OCI-LY1 (cell line): Measurements from ENCODE around the gene LINC01488.

ENCODE experiments used
- H2AFZ ChIP-seq: fragments of 200-600 bp; sonication (generic), shearing (Covaris generic); 2 replicates; pipeline ENCODE4 v1.6.0; 2014; ENCODE audit warnings: antibody characterized with exemption, mild to moderate bottlenecking, low read length
- H3F3A ChIP-seq: fragments of 200-600 bp; sonication (generic), shearing (Covaris generic); 2 replicates; pipeline ENCODE4 v1.6.0; 2014; ENCODE audit warnings: mild to moderate bottlenecking, antibody characterized with exemption, low read length, moderate library complexity; ENCODE audit not compliant: insufficient read depth
- H3K27ac ChIP-seq: fragments of 200-600 bp; sonication (generic); 2 replicates; pipeline ENCODE4 v1.5.1; 2014; ENCODE audit warnings: low read length, mixed run types, mild to moderate bottlenecking, low read depth; ENCODE audit not compliant: poor library complexity, severe bottlenecking
- H3K27me3 ChIP-seq: fragments of 200-600 bp; sonication (generic); 2 replicates; pipeline ENCODE4 v1.6.0; 2014; ENCODE audit warnings: antibody characterized with exemption, mild to moderate bottlenecking, low read length, moderate library complexity; ENCODE audit not compliant: insufficient read depth
- H3K36me3 ChIP-seq: fragments of 200-600 bp; sonication (generic); 2 replicates; pipeline ENCODE4 v1.6.1; 2014; ENCODE audit warnings: mild to moderate bottlenecking, antibody characterized with exemption, low read length, moderate library complexity, mixed read lengths; ENCODE audit not compliant: insufficient read depth
- H3K4me1 ChIP-seq: fragments of 200-600 bp; sonication (generic); 2 replicates; pipeline ENCODE4 v1.5.1; 2014; ENCODE audit warnings: mild to moderate bottlenecking, low read length, moderate library complexity; ENCODE audit not compliant: insufficient read depth, severe bottlenecking
- H3K4me2 ChIP-seq: fragments of 200-600 bp; sonication (generic), shearing (Covaris generic); 2 replicates; pipeline ENCODE4 v1.6.1; 2014; ENCODE audit warnings: low read length
- H3K4me3 ChIP-seq: fragments of 200-600 bp; sonication (generic); 2 replicates; pipeline ENCODE4 v1.5.1; 2014; ENCODE audit warnings: low read length, low read depth, mild to moderate bottlenecking, mixed read lengths; ENCODE audit not compliant: poor library complexity, severe bottlenecking
- H3K79me2 ChIP-seq: fragments of 200-600 bp; shearing (Covaris generic); 2 replicates; pipeline ENCODE4 v1.6.1; 2016; ENCODE audit warnings: mixed run types, low read length, mixed read lengths; ENCODE audit not compliant: insufficient read depth
- H3K9ac ChIP-seq: fragments of 200-600 bp; sonication (generic), shearing (Covaris generic); 2 replicates; pipeline ENCODE4 v1.6.1; 2014; ENCODE audit warnings: mild to moderate bottlenecking, low read length, mixed read lengths
- H3K9me2 ChIP-seq: fragments of 200-600 bp; sonication (generic), shearing (Covaris generic); 2 replicates; pipeline ENCODE4 v1.6.1; 2014; ENCODE audit warnings: low read depth, mild to moderate bottlenecking, low read length, mixed read lengths
- H3K9me3 ChIP-seq: fragments of 200-600 bp; shearing (Covaris generic); 2 replicates; pipeline ENCODE4 v1.6.1; 2014; ENCODE audit warnings: low read length, mixed read lengths
- H4K20me1 ChIP-seq: fragments of 200-600 bp; sonication (generic), shearing (Covaris generic); 2 replicates; pipeline ENCODE4 v1.6.0; 2016; ENCODE audit warnings: mild to moderate bottlenecking, low read length; ENCODE audit not compliant: insufficient read depth
- EZH2 ChIP-seq: fragments of 200-600 bp; sonication (generic), shearing (Covaris generic); IDR thresholded peaks from 2 replicates; pipeline ENCODE4 v1.8.0; 2017; ENCODE audit warnings: borderline replicate concordance, mixed run types, mild to moderate bottlenecking, antibody characterized with exemption, low read length, moderate library complexity, mixed read lengths
- TF ChIP-seq, protein P1 (sequence below): fragments of 200-600 bp; sonication (generic), shearing (Covaris generic); IDR thresholded peaks from 2 replicates; pipeline ENCODE4 v1.5.1; 2017; ENCODE audit warnings: mild to moderate bottlenecking, antibody characterized with exemption, low read length, moderate library complexity, mixed read lengths

The LINC01488 gene

DNA sequence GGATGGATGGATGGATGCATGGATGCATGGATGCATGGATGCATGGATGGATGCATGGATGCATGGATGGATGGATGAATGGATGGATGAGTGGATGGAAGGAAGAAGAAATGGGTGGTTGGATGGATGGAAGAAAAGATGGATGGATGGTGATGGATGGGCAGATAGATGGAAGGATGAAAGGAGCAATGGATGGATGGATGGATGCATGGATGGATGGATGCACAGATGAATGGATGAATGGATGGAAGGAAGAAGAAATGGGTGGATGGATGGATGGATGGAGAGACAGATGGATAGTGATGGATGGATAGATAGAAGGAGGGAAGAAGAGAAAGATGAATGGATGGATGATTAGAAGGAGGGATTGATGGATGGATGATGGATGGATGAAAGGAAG is 30.2 kb upstream of the LINC01488 start:
- Histone ChIP-seq H3K27me3 (no peaks in the 10 kb centered on the region), H2AFZ (no peak overlapping the region), H3K27ac (no peak overlapping the region), H3K79me2 (no peaks in the 10 kb centered on the region), H3K4me3 (no peak overlapping the region), H4K20me1 (no peaks in the 10 kb centered on the region), H3K9me2 (no peaks in the 10 kb centered on the region), H3K9ac (no peak overlapping the region), H3K4me2 (no peak overlapping the region), H3K4me1 (no peaks in the 10 kb centered on the region), H3K9me3 (no peaks in the 10 kb centered on the region), H3F3A (no peaks in the 10 kb centered on the region), H3K36me3 (no peaks in the 10 kb centered on the region)
- TF ChIP-seq EZH2 = no peak
- TF ChIP-seq, protein P1, sequence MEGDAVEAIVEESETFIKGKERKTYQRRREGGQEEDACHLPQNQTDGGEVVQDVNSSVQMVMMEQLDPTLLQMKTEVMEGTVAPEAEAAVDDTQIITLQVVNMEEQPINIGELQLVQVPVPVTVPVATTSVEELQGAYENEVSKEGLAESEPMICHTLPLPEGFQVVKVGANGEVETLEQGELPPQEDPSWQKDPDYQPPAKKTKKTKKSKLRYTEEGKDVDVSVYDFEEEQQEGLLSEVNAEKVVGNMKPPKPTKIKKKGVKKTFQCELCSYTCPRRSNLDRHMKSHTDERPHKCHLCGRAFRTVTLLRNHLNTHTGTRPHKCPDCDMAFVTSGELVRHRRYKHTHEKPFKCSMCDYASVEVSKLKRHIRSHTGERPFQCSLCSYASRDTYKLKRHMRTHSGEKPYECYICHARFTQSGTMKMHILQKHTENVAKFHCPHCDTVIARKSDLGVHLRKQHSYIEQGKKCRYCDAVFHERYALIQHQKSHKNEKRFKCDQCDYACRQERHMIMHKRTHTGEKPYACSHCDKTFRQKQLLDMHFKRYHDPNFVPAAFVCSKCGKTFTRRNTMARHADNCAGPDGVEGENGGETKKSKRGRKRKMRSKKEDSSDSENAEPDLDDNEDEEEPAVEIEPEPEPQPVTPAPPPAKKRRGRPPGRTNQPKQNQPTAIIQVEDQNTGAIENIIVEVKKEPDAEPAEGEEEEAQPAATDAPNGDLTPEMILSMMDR = no peak

GRCh38 chr11:69452206-69452987 is 29.1 kb upstream of the LINC01488 start:
- H4K20me1 ChIP-seq = no peaks in the 10 kb centered on the region
- no peak overlapping the region for H3K4me3 ChIP-seq
- no peaks in the 10 kb centered on the region for H3K9me3 ChIP-seq
- no peak overlapping the region for H3K27ac ChIP-seq
- H3K9me2 ChIP-seq = no peaks in the 10 kb centered on the region
- H3K79me2 ChIP-seq = no peaks in the 10 kb centered on the region
- TF ChIP-seq, protein P1 = no peak
- no peak for TF ChIP-seq EZH2
- no peaks in the 10 kb centered on the region for H3K27me3 ChIP-seq
- H3K4me1 ChIP-seq = no peaks in the 10 kb centered on the region
- no peak overlapping the region for H3K4me2 ChIP-seq
- no peak overlapping the region for H3K9ac ChIP-seq
- H2AFZ ChIP-seq = no peak overlapping the region
- H3K36me3 ChIP-seq = no peaks in the 10 kb centered on the region
- no peaks in the 10 kb centered on the region for H3F3A ChIP-seq

GRCh38 chr11:69453151-69453550 is 28.3 kb upstream of the LINC01488 start:
- TF ChIP-seq EZH2 = no peak
- TF ChIP-seq, protein P1 = no peak
- no peaks in the 10 kb centered on the region for H3K27me3 ChIP-seq
- no peak overlapping the region for H3K9ac ChIP-seq
- H3K36me3 ChIP-seq = no peaks in the 10 kb centered on the region
- no peaks in the 10 kb centered on the region for H3F3A ChIP-seq
- no peaks in the 10 kb centered on the region for H3K9me3 ChIP-seq
- H4K20me1 ChIP-seq = no peaks in the 10 kb centered on the region
- no peaks in the 10 kb centered on the region for H3K4me1 ChIP-seq
- no peak overlapping the region for H3K4me2 ChIP-seq
- no peaks in the 10 kb centered on the region for H3K79me2 ChIP-seq
- no peaks in the 10 kb centered on the region for H3K9me2 ChIP-seq
- H2AFZ ChIP-seq = no peak overlapping the region
- H3K4me3 ChIP-seq = no peak overlapping the region
- H3K27ac ChIP-seq = no peak overlapping the region
